ENCODE measurements around the gene AFDN. TPM values are rescaled to one million over a fixed set of nuclear protein-coding genes. Genes with fewer than 3 reads are reported as not detected.

AFDN gene
- total RNA-seq, 3 donors from 2014 or later (not counting 1 experiment from before 2014, with no cell fraction given) = 6.3 to 9.3 (median 7.9) TPM

- Mint-ChIP-seq H3K4me1 (no peaks in the 10 kb centered on the region), H3K36me3 (no peaks in the 10 kb centered on the region), H3K27ac (no peak overlapping the region), H3K27me3 (ENCODE audit: low read depth in 2 of 2) (peaks cover 6 to 10% of the 10 kb centered on the region in 2 donors), H3K9me3 (no peaks in the 10 kb centered on the region), H3K4me3 (no peak overlapping the region)
- DNase-seq (no peak), ATAC-seq (no peak)
- Histone ChIP-seq H3K9me3 (ENCODE audit: control insufficient read depth, insufficient read depth, low read length) (no peaks in the 10 kb centered on the region), H3K27me3 (ENCODE audit: control insufficient read depth, insufficient read depth, low read length) (no peaks in the 10 kb centered on the region), H3K4me1 (ENCODE audit: control insufficient read depth, insufficient read depth, low read length) (no peaks in the 10 kb centered on the region), H3K36me3 (ENCODE audit: control insufficient read depth, insufficient read depth, low read length) (no peaks in the 10 kb centered on the region), H3K4me3 (ENCODE audit: low read length) (no peak overlapping the region), H3K27ac (ENCODE audit: low read length) (no peak overlapping the region)
- no peak for TF ChIP-seq CTCF (IDR thresholded peaks at IDR 0.05)
- 96% methylated on average over 40 of the region's 43 CpGs for WGBS (ENCODE audit: insufficient coverage)
- intact Hi-C loops (cut with micrococcal nuclease) = no loop called here
Observed at GRCh38 chr6:167977717-167978467, 151.2 kb downstream of the AFDN start.

GRCh38 chr6:167978607-167979006 is 151.9 kb downstream of the AFDN start:
- peaks cover under 1 to 3% of the 10 kb centered on the region in 2 donors for H3K27me3 Mint-ChIP-seq (ENCODE audit: low read depth in 2 of 2)
- WGBS (ENCODE audit: insufficient coverage) = 86% methylated on average over 7 of the region's 7 CpGs

GRCh38 chr6:167979436-167980139 is 152.9 kb downstream of the AFDN start:
- no peaks in the 10 kb centered on the region for H3K27me3 ChIP-seq (ENCODE audit: control insufficient read depth, insufficient read depth, low read length)
- DNase-seq (no peak), ATAC-seq (no peak)
- Mint-ChIP-seq H3K4me3 (no peak overlapping the region), H3K27me3 (ENCODE audit: low read depth in 2 of 2) (no peaks in the 10 kb centered on the region), H3K9me3 (no peaks in the 10 kb centered on the region), H3K4me1 (no peaks in the 10 kb centered on the region), H3K27ac (no peak overlapping the region), H3K36me3 (no peaks in the 10 kb centered on the region)
- intact Hi-C loops (cut with micrococcal nuclease) = no loop called here
- H3K36me3 ChIP-seq (ENCODE audit: control insufficient read depth, insufficient read depth, low read length) = no peaks in the 10 kb centered on the region
- H3K4me1 ChIP-seq (ENCODE audit: control insufficient read depth, insufficient read depth, low read length) = no peaks in the 10 kb centered on the region
- no peak overlapping the region for H3K4me3 ChIP-seq (ENCODE audit: low read length)
- TF ChIP-seq CTCF (IDR thresholded peaks at IDR 0.05) = no peak
- peaks cover 4% of the 10 kb centered on the region for H3K9me3 ChIP-seq (ENCODE audit: control insufficient read depth, insufficient read depth, low read length)
- 90% methylated on average over 12 of the region's 12 CpGs for WGBS (ENCODE audit: insufficient coverage)
- no peak overlapping the region for H3K27ac ChIP-seq (ENCODE audit: low read length)

More at GRCh38 chr6:167978607-167979006, 151.9 kb downstream of the AFDN start:
- TF ChIP-seq CTCF (IDR thresholded peaks at IDR 0.05) = no peak
- Histone ChIP-seq H3K4me3 (ENCODE audit: low read length) (no peak overlapping the region), H3K4me1 (ENCODE audit: control insufficient read depth, insufficient read depth, low read length) (no peaks in the 10 kb centered on the region), H3K9me3 (ENCODE audit: control insufficient read depth, insufficient read depth, low read length) (no peaks in the 10 kb centered on the region), H3K27ac (ENCODE audit: low read length) (no peak overlapping the region), H3K36me3 (ENCODE audit: control insufficient read depth, insufficient read depth, low read length) (no peaks in the 10 kb centered on the region), H3K27me3 (ENCODE audit: control insufficient read depth, insufficient read depth, low read length) (no peaks in the 10 kb centered on the region)
- ATAC-seq (no peak), DNase-seq (no peak)
- Mint-ChIP-seq H3K4me1 (no peaks in the 10 kb centered on the region), H3K36me3 (no peaks in the 10 kb centered on the region), H3K9me3 (no peaks in the 10 kb centered on the region), H3K27ac (no peak overlapping the region), H3K4me3 (no peak overlapping the region)
- intact Hi-C loops (cut with micrococcal nuclease) = no loop called here

Data from natural killer cell (primary cell).